PC-9 (cell line): Measurements from ENCODE around the gene TIMM13.

Experiments used
- CTCF ChIP-seq: fragments of 200-600 bp; sonication (generic); conservative IDR thresholded peaks from 2 replicates; pipeline ENCODE4 v1.6.1; 2017; ENCODE audit warnings: mixed run types, antibody characterized with exemption, mild to moderate bottlenecking, moderate library complexity
- EZH2 ChIP-seq: fragments of 200-600 bp; sonication (generic); IDR thresholded peaks from 2 replicates; pipeline ENCODE4 v1.8.0; 2017; ENCODE audit warnings: antibody characterized with exemption, low read depth

GRCh38 chr19:2376784-2377519 is 50.4 kb downstream of the TIMM13 start:
- TF ChIP-seq CTCF (no peak), EZH2 (no peak)
